Measurements from ENCODE around the gene TENM3. TPM values are rescaled to one million over a fixed set of nuclear protein-coding genes. Genes with fewer than 3 reads are reported as not detected.

Gene TENM3
- total and polyA plus RNA-seq, 2 donors from 2014 or later = 0.58 to 6.8 TPM

DNA sequence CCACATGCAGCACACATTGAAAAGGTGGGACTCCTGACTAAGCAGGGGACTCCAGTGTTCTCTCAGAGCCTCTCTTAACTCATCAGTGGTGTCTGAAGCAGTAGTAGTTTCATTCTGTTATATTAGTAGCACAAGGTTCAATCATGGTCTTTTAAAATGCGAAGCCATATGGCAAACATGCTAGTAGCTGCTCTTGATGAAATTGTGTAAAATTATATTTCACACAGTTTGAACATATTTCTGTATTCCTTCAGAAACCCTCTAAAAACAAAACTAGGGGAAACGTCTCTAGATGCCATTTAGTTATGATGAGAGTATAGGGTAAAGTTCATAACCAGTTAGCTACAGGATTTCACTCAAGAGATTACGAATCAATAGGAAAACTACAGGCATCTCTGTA, 497.1 kb downstream of the TENM3 start:
- Histone ChIP-seq H3K4me3 (ENCODE audit: low read length in 3 of 3) (no peak overlapping the region), H3K27ac (ENCODE audit: low read depth in 2 of 2, low read length in 2 of 2) (no peak overlapping the region), H3K9ac (ENCODE audit: low read length in 3 of 3) (no peak overlapping the region), H3K27me3 (ENCODE audit: control insufficient read depth, insufficient read depth, low read length) (no peaks in the 10 kb centered on the region), H3K36me3 (ENCODE audit: control insufficient read depth in 2 of 3, insufficient read depth in 3 of 3, low read length in 3 of 3) (no peaks in the 10 kb centered on the region), H3K9me3 (ENCODE audit: control insufficient read depth in 2 of 3, insufficient read depth in 1 of 3, low read length in 3 of 3) (no peaks in the 10 kb centered on the region), H3K4me1 (ENCODE audit: control insufficient read depth in 2 of 3, insufficient read depth in 2 of 3, low read depth in 1 of 3, low read length in 3 of 3) (no peaks in the 10 kb centered on the region)
- intact Hi-C loops (cut with DNase I) = no loop called here
- TF ChIP-seq, protein P1, sequence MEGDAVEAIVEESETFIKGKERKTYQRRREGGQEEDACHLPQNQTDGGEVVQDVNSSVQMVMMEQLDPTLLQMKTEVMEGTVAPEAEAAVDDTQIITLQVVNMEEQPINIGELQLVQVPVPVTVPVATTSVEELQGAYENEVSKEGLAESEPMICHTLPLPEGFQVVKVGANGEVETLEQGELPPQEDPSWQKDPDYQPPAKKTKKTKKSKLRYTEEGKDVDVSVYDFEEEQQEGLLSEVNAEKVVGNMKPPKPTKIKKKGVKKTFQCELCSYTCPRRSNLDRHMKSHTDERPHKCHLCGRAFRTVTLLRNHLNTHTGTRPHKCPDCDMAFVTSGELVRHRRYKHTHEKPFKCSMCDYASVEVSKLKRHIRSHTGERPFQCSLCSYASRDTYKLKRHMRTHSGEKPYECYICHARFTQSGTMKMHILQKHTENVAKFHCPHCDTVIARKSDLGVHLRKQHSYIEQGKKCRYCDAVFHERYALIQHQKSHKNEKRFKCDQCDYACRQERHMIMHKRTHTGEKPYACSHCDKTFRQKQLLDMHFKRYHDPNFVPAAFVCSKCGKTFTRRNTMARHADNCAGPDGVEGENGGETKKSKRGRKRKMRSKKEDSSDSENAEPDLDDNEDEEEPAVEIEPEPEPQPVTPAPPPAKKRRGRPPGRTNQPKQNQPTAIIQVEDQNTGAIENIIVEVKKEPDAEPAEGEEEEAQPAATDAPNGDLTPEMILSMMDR (IDR thresholded peaks at IDR 0.05; ENCODE audit: borderline replicate concordance, extremely low read depth, insufficient read depth) = no peak
- DNase-seq = no peak
- no peak for FAIRE-seq

DNA sequence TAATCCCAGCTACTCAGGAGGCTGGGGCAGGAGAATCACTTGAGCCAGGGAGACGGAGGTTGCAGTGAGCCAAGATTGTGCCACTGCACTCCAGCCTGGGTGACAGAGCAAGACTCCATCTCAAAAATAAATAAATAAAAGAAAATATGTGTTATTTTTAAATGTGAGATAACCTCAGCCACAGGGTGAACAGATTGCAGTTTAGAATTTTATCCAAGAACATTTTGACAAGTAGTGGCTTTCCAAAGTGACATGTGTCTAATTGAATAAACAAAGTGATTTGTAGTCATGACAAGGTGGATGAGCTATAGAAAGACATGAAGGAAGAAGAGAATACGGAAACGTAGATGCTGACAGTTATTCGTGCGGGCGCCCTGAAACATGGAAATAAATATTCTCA, 497.9 kb downstream of the TENM3 start:
- intact Hi-C loops (cut with DNase I) = no loop called here
- FAIRE-seq = no peak
- Histone ChIP-seq H3K27me3 (ENCODE audit: control insufficient read depth, insufficient read depth, low read length) (no peaks in the 10 kb centered on the region), H3K4me1 (ENCODE audit: control insufficient read depth in 2 of 3, insufficient read depth in 2 of 3, low read depth in 1 of 3, low read length in 3 of 3) (no peaks in the 10 kb centered on the region), H3K9me3 (ENCODE audit: control insufficient read depth in 2 of 3, insufficient read depth in 1 of 3, low read length in 3 of 3) (no peaks in the 10 kb centered on the region), H3K27ac (ENCODE audit: low read depth in 2 of 2, low read length in 2 of 2) (no peak overlapping the region), H3K9ac (ENCODE audit: low read length in 3 of 3) (no peak overlapping the region), H3K36me3 (ENCODE audit: control insufficient read depth in 2 of 3, insufficient read depth in 3 of 3, low read length in 3 of 3) (no peaks in the 10 kb centered on the region), H3K4me3 (ENCODE audit: low read length in 3 of 3) (no peak overlapping the region)
- TF ChIP-seq, protein P1 (IDR thresholded peaks at IDR 0.05; ENCODE audit: borderline replicate concordance, extremely low read depth, insufficient read depth) = no peak
- no peak for DNase-seq

DNA sequence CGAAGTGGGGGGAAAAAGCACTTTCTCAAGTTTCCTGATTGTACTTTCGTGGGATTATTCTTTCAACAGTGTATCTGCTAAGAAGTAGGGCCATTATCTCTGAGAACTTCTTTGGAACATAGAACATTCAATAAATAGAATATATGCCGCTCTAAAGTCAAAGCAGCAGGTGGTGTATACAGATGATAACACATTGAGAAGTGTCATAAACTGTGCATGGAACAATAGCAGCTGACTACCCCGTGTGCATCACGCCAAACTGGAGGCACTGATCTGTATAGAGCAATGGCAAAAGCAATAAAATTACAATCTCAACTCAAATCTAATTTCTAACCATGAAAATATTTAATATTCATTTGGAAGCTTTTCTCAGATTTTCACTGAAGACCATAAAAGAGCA, 498.7 kb downstream of the TENM3 start:
- no peak overlapping the region for H3K9ac ChIP-seq (ENCODE audit: low read length in 3 of 3)
- intact Hi-C loops (cut with DNase I) = no loop called here
- H3K36me3 ChIP-seq (ENCODE audit: control insufficient read depth in 2 of 3, insufficient read depth in 3 of 3, low read length in 3 of 3) = no peaks in the 10 kb centered on the region
- no peaks in the 10 kb centered on the region for H3K9me3 ChIP-seq (ENCODE audit: control insufficient read depth in 2 of 3, insufficient read depth in 1 of 3, low read length in 3 of 3)
- DNase-seq (no peak), FAIRE-seq (no peak)
- H3K4me3 ChIP-seq (ENCODE audit: low read length in 3 of 3) = no peak overlapping the region
- no peaks in the 10 kb centered on the region for H3K27me3 ChIP-seq (ENCODE audit: control insufficient read depth, insufficient read depth, low read length)
- no peaks in the 10 kb centered on the region for H3K4me1 ChIP-seq (ENCODE audit: control insufficient read depth in 2 of 3, insufficient read depth in 2 of 3, low read depth in 1 of 3, low read length in 3 of 3)
- H3K27ac ChIP-seq (ENCODE audit: low read depth in 2 of 2, low read length in 2 of 2) = no peak overlapping the region
- TF ChIP-seq, protein P1 (IDR thresholded peaks at IDR 0.05; ENCODE audit: borderline replicate concordance, extremely low read depth, insufficient read depth) = no peak

DNA sequence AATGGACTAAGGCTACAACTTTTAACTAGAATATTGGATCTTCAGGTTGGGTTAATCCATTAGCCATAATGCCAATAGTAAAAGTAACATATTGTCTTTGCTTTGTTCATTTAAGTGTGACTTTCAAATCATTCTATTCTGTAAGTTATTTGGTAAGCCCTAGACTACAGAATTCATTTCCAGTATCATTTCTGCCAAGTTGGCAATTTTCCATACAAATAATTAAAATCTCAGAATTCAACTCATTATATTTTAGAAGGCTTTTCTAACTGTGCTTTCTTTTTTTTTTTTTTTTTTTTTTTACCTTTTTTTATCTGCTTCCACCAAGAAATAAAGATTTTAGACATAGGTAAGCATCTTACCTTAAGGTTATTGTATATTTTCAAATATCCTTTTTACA, 500.6 kb downstream of the TENM3 start:
- H3K27ac ChIP-seq (ENCODE audit: low read depth in 2 of 2, low read length in 2 of 2) = no peak overlapping the region
- no peak for FAIRE-seq
- no peaks in the 10 kb centered on the region for H3K36me3 ChIP-seq (ENCODE audit: control insufficient read depth in 2 of 3, insufficient read depth in 3 of 3, low read length in 3 of 3)
- no peaks in the 10 kb centered on the region for H3K9me3 ChIP-seq (ENCODE audit: control insufficient read depth in 2 of 3, insufficient read depth in 1 of 3, low read length in 3 of 3)
- no peak overlapping the region for H3K9ac ChIP-seq (ENCODE audit: low read length in 3 of 3)
- no peak overlapping the region for H3K4me3 ChIP-seq (ENCODE audit: low read length in 3 of 3)
- H3K27me3 ChIP-seq (ENCODE audit: control insufficient read depth, insufficient read depth, low read length) = no peaks in the 10 kb centered on the region
- intact Hi-C loops (cut with DNase I) = no loop called here
- TF ChIP-seq, protein P1 (IDR thresholded peaks at IDR 0.05; ENCODE audit: borderline replicate concordance, extremely low read depth, insufficient read depth) = no peak
- DNase-seq = no peak
- H3K4me1 ChIP-seq (ENCODE audit: control insufficient read depth in 2 of 3, insufficient read depth in 2 of 3, low read depth in 1 of 3, low read length in 3 of 3) = no peaks in the 10 kb centered on the region
